H7 (cell line): Measurements from ENCODE around the gene B9D1. TPM values are rescaled to one million over a fixed set of nuclear protein-coding genes. Genes with fewer than 3 reads are reported as not detected.

Source experiments
- DNase-seq: peaks from one replicate; pipeline ENCODE4 v3.0.0; 2012
- H3K27me3 ChIP-seq: 2 replicates; pipeline ENCODE4 v1.6.0; 2011; ENCODE audit warnings: mild to moderate bottlenecking, low read length; ENCODE audit not compliant: control insufficient read depth, insufficient read depth
- H3K36me3 ChIP-seq: replicated peaks from 2 replicates; pipeline ENCODE4 v1.5.1; 2011; ENCODE audit warnings: low read length; ENCODE audit not compliant: control insufficient read depth, insufficient read depth
- H3K4me3 ChIP-seq: 2 replicates; pipeline ENCODE4 v1.5.1; 2011; ENCODE audit warnings: low read depth, mild to moderate bottlenecking, control low read depth, low read length, moderate library complexity; ENCODE audit not compliant: insufficient read depth
- total RNA-seq: library from RNA; depleted of rRNA; stranded (reverse); fragments of >200 nt; shearing (Covaris generic); gene quantifications from 2 replicates; pipeline ENCODE4 v1.2.3, GENCODE V29; 2014; rRNA removed

The B9D1 gene, protein sequence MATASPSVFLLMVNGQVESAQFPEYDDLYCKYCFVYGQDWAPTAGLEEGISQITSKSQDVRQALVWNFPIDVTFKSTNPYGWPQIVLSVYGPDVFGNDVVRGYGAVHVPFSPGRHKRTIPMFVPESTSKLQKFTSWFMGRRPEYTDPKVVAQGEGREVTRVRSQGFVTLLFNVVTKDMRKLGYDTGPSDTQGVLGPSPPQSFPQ
- total RNA-seq: 61.5 and 63.5 TPM in 2 replicates

DNA sequence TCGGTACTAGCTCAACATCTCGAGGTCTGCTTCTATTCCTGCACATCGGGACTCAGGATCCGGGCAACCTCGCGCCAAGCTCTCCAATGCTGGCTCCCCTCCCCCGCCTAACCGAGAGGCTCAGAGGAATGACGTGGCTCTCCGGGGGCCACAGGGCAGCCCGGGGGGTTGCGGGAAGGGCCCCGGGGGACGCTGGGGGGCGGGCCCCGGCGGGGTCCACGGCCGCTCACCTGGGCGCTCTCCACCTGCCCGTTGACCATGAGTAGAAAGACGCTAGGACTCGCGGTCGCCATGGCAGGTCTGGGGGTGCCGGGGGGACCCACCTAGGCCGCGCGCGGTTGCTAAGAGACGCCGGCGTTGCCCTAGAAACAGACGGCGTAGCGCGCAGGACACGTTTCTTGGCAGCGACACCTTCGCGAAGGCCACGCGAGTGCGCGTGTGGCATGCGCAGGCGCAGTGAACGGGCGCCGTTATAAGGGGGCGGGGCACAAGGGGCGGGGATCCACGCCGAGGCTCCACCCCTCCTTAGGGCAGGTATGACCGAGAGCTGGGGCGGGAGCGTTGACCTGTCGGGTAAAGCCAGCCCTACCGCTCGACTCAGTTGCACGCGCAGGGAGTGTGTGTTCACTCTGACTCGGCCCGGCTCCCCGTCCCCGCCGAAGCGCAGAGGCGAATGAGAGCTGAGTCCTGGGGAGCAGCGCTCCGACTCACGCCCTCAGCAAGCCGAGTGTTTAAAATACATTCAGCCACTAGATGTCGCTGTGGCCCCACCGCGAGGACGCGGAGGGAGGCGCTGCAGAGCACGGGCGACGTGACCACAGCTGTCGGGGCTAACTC, at the start of gene B9D1:
TSS of gene B9D1 (minus strand) at position 447 of the 837 bp plus-strand sequence. CDS start at position 293, 154 bp downstream.
- Histone ChIP-seq H3K36me3 (peaks cover 5% of the 10 kb centered on the region), H3K4me3 (peak within 1 kb of the TSS; percentile 71), H3K27me3 (no peaks in the 10 kb centered on the region)
- peak; percentile 98 for DNase-seq

DNA sequence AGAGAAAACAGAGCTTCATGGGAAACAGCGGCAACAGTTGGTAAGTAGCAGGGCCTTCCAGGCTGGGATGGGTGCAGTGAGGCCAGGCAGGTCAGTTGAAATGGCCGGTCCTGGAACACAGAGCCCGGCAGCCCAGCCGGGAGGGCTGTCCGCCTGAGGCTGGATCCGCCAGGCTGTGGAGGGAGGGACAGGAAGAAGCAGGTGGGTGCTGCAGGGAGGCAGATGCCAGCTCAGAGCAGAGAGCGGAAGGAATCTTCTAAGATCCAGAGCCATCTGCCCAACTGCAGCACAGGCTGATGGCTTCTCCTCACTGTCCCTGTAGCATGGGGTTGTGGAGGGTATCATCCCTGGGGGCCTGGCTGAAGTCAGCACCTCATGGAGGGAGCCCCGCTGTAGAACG, 49.1 kb upstream of the B9D1 start:
- peak; percentile 63 for DNase-seq
- H3K27me3 ChIP-seq: no peaks in the 10 kb centered on the region
- no peaks in the 10 kb centered on the region for H3K36me3 ChIP-seq
- no peak overlapping the region for H3K4me3 ChIP-seq

- Histone ChIP-seq H3K36me3 (no peaks in the 10 kb centered on the region), H3K27me3 (no peaks in the 10 kb centered on the region), H3K4me3 (peak within 1 kb of the TSS; percentile 5; the same call in 1 of the 2 replicates)
- peak; percentile 83 for DNase-seq
These were observed 48.5 kb upstream of the B9D1 start, which contains the start of gene RNF112 for GRCh38 chr17:19410875-19411620. Gene RNF112 (plus strand): TSS chr17:19411232. CDS start chr17:19411409, 177 bp downstream.

- Histone ChIP-seq H3K4me3 (no peak overlapping the region), H3K36me3 (no peaks in the 10 kb centered on the region), H3K27me3 (no peaks in the 10 kb centered on the region)
- no peak for DNase-seq
These were observed 47.6 kb upstream of the B9D1 start for GRCh38 chr17:19410091-19410490.

DNA sequence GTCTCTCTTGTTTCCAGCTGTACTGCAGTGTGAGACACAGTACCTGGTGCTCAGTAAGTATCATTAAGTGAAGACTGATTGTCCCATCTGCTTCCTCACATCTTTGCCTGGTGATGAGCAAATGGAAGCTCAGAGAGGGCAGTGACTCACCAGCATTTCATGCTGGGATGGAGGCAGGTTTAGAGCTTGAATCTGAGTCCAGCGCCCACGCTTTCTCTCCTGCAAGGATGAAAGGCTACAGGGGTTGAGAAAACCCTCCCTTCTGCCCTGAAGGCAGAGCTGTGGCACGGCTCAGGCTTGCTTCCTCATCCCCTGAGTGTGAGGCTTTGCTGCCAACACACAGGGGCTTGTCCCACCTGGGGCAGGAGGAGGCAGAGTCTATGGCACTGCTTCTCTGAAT, 47.0 kb upstream of the B9D1 start:
- no peaks in the 10 kb centered on the region for H3K36me3 ChIP-seq
- DNase-seq: peak; percentile 11
- H3K27me3 ChIP-seq: no peaks in the 10 kb centered on the region
- no peak overlapping the region for H3K4me3 ChIP-seq

- DNase-seq: peak; percentile 10
- Histone ChIP-seq H3K4me3 (no peak overlapping the region), H3K36me3 (no peaks in the 10 kb centered on the region), H3K27me3 (no peaks in the 10 kb centered on the region)
These were observed 46.5 kb upstream of the B9D1 start for GRCh38 chr17:19409066-19409465.

- H3K27me3 ChIP-seq: no peaks in the 10 kb centered on the region
- H3K4me3 ChIP-seq: no peak overlapping the region
- no peaks in the 10 kb centered on the region for H3K36me3 ChIP-seq
- no peak for DNase-seq
These were observed 45.8 kb upstream of the B9D1 start for GRCh38 chr17:19408346-19408710.

DNA sequence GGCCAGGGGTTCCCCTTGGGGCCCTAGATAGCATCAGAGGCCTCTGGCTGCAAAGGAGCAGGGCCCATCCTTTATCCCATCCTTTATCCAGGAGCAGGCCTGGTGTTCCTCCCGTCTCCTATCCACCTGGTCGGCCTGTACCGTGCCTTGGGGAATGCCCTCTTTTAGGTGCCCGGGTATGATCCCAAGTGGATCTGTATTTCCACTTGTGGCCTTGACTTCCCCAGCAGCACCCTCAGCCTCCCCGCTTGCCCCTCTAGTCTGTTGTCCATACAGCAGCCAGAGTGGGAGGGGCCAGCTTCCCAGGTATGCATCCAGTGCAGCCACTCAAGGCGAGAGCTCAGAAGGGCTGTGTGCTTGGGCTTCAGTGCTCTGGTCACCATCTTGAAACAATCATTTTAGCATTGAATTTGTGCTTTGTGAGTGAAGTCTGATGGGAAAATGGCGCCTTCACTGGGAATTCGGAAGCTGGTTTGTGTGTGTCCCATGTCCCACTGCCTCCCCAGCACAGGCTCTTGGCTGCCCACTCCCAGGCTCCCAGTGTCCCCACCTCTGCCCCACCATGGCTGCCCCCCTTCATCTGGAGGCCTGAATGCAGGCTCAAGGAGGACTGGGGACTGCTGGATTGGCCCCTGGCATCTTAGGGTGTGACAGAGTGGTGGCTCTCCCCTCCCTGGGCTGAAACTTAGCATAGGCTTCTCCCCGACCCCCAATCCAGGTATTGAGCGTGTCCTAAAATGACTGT, 45.2 kb upstream of the B9D1 start:
- H3K4me3 ChIP-seq: no peak overlapping the region
- no peaks in the 10 kb centered on the region for H3K27me3 ChIP-seq
- peak; percentile 9 for DNase-seq
- no peaks in the 10 kb centered on the region for H3K36me3 ChIP-seq

DNA sequence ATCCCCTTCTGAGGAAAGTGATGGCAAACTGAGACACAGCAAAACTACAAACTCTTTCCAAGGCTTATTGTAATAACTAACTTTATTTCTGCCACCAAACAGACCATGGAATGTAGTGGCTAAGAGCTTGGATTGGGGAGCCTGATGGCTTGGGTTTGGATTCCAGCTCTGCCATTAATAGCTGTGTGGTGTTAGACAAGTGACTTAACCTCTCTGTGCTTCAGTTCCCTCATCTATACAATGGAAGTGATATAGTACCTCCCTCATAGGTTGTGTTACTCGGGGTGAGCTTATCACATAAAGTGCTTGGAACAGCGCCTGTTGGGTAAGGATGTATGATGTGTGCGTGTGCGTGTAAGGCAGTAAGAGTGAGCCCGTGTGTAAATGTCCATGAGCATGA, 42.6 kb upstream of the B9D1 start:
- no peak overlapping the region for H3K4me3 ChIP-seq
- H3K27me3 ChIP-seq: no peaks in the 10 kb centered on the region
- no peaks in the 10 kb centered on the region for H3K36me3 ChIP-seq
- DNase-seq: peak; percentile 10

DNA sequence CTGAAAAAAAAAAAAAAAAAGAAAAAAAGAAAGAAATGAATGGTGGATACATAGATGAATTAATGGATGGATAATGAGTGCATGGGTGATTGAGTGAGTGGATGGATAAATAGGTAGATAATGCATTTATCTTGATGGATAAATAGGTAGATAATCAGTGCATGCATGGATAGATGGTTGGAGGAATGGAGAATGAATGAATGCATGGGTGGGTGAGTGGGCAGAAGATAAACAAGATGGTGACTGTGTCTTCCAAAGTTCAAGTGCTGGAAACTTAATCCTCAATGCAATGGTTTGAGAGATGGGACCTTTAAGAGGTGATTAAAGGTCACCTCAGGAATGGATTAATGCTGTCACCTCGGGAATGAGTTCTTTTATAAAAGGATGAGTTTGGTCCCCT, 41.7 kb upstream of the B9D1 start:
- no peak for DNase-seq
- Histone ChIP-seq H3K36me3 (no peaks in the 10 kb centered on the region), H3K27me3 (no peaks in the 10 kb centered on the region), H3K4me3 (no peak overlapping the region)

GRCh38 chr17:19403021-19403420, 40.5 kb upstream of the B9D1 start:
- H3K4me3 ChIP-seq: no peak overlapping the region
- H3K36me3 ChIP-seq: no peaks in the 10 kb centered on the region
- H3K27me3 ChIP-seq: no peaks in the 10 kb centered on the region
- peak; percentile 12 for DNase-seq

- Histone ChIP-seq H3K4me3 (no peak overlapping the region), H3K36me3 (no peaks in the 10 kb centered on the region), H3K27me3 (no peaks in the 10 kb centered on the region)
- no peak for DNase-seq
These were observed 39.6 kb upstream of the B9D1 start for GRCh38 chr17:19402171-19402570.

- H3K27me3 ChIP-seq: no peaks in the 10 kb centered on the region
- H3K36me3 ChIP-seq: no peaks in the 10 kb centered on the region
These were observed 38.9 kb upstream of the B9D1 start for GRCh38 chr17:19401321-19402010.

More at GRCh38 chr17:19401321-19402010, 38.9 kb upstream of the B9D1 start:
- DNase-seq: peak; percentile 13
- H3K4me3 ChIP-seq: no peak overlapping the region
